Stimulated activated CD4-positive, alpha-beta T cell treated with anti-CD3 and anti-CD28 coated beads, Interleukin-1b, Interleukin-23, amount 100 ng/mL, for 48 hours (primary cell): ENCODE measurements around the gene TUBA1B.
"Not testable (repeated sequence)": the region's sequence is repeated elsewhere in the genome, so short reads cannot be mapped to it uniquely, and the experiment has no call there.

Experiments
- DNase-seq: peaks from one replicate; pipeline ENCODE4 v3.0.0-alpha.2; 2020

Gene TUBA1B

DNA sequence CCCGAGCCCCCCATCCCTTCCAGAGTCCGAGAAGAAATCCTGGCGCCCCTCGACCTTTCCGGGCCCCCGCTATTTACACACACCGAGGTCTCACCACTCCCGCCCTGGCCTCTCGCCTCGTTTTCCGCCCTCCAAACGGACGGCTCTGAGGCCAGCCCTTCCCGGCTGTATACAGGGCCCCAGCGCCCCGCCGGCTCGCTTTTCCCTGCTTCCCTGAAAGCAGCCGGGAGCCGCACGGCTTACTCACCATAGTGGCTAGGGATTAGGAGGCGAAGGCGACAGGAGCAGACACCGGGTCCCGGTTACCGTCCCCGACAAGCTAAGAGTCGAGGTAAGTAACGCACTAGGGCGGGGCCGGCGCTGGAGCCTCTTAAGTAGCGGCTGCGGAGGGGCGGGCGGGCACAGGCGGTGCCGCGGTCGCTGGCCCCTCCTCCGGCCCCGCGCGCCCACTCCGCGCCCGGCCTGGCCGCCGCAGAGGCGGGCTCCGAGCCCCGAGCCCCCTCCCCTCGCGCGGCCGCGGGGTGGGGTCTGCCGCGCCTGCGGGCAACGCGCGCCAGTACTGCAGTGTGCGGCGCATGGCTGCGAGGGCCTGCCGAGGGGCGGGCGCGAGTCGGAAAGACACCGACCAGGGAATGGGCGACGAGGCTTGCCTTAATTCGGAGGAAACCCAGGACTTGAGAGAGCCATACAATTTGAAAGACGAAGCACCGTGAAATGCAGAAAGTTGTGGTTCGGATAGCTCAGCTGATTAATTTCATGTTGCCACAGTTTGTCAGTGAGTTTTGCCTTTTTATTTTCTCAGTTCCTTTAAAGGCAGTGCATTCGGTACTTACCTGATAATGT, at the start of gene TUBA1B:
Gene TUBA1B, minus strand, starts transcription at position 345 of the 843 bp plus-strand sequence. Its CDS starts 95 bp downstream, at position 250.
- peak; percentile 92 for DNase-seq

DNA sequence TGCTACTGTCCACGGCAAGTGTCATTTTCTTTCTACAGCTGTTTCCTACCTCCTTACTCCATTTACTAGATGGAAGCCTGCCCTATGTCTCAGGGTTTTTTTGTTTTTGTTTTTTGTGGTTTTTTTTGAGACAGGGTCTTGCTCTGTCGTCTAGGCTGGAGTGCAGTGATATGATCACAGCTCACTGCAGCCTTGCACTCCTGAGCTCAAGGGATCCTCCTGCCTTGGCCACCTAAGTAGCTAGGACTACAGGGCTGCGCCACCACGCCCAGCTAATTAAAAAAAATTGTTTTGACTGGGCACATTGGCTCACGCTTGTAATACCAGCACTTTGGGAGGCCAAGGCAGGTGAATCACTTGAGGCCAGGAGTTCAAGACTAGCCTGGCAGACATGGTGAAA, 43.0 kb upstream of the TUBA1B start:
- no peak for DNase-seq

DNA sequence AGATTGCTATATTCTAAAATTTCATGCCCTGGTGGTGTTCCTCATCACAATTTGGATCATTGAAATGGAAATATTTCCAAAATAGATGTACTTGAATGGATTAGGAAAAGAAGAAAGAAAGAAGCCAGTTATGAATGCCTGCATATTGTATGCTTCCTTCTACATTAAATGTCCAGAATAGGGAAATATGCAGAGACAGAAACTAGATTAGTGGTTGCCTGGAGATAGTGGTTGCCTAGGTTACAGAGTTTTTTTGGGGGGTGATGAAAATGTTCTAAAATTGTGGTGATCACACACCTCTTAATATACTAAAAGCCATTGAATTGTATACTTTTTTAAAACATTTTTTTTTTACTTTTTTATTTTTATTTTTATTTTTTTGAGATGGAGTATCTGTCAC, 39.7 kb upstream of the TUBA1B start:
- DNase-seq = no peak

DNA sequence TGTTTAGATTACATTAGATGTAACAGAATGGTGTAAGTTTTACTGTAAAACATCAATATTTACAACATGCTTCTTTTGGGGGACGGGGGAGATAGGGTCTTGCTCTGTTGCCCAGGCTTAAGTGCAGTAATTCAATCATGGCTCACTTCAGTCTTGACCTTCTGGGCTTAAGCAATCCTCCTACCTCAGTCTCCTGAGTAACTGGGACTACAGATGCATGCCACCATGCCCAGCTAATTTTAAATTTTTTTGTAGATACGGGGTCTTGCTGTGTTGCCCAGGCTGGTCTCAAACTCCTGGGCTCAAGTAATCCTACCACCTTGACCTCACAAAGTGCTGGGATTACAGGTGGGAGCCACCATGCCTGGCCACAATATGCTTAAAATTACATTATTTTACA, 33.9 kb upstream of the TUBA1B start:
- DNase-seq = no peak

DNA sequence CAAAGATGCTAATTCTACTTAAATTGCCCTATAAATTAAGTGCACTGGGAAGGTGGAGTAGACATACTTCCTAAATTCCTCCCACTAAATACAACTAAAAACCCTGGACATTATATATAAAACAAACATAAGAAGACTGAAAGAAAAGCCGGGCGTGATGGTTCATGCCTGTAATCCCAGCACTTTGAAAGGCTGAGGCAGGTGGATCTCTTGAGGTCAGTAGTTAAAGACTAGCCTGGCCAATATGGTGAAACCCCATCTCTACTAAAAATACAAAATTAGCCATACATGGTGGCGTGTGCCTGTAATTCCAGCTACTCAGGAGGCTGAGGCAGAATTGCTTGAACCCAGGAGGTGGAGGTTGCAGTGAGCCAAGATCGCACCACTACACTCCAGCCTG, 30.7 kb upstream of the TUBA1B start:
- not testable (repeated sequence) for DNase-seq

DNA sequence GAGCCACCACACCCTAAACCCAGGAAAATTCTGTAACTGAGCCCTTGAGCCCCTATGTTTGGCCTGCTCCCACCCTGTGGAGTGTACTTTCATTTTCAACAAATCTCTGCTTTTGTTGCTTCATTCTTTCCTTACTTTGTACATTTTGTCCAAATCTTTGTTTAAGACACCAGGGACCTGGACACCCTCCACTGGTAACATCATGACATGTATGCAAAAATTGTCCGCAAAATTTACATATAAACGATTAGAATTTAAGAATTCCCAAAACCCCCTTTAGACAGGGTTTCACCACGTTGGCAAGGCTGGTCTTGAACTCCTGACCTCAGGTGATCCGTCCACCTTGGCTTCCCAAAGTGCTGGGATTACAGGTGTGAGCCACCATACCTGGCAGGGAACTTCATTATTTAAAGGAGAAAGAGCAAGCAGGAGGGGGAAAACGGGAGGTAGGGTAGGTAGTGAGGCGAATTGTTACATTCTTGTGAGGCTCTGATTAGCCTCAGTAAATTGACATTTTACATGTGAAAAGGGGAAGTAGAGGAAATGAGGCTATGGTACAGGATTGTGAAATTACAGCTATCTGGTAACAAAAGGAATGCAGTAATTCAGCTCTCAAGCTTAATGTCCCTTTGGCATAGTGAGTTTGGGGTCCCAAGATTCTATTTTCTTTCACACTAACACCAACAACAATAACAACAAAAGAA, 30.0 kb upstream of the TUBA1B start:
- no peak for DNase-seq

DNA sequence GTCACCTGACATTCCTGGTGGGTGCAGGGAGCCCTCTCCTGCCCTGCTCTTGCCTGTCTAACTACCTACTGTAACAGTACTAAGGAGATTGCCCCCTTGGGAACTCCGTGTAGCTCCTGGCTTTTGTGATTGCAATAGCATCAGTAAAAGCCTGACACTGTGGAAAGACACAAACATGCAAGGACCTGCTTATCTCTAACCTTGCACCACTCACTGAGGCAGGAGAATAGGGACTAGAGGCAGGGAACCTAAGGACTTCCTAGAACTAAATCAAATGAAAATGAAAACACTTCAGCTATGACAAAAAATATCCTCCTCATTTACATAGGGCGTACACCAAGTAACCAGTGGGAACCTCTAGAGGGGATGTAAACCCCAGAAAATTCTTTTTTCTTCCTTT, 29.2 kb upstream of the TUBA1B start:
- DNase-seq = no peak

DNA sequence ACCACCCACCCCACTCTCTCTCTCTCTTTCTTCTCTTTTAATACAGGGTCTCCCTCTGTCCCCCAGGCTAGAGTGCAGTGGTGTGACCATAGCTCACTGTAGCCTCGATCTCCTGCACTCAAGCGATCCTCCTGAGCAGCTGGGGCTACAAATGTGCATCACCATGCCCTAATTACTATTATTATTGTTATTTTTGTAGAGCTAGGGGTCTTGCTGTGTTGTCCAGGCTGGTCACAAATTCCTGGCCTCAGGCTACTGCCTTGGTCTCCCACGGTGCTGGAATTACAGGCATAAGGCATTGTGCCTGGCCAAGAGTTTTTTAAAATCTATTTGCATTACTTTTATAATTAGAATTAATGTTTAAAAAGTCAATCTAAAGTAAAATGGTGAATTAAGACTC, 23.0 kb upstream of the TUBA1B start:
- no peak for DNase-seq

DNA sequence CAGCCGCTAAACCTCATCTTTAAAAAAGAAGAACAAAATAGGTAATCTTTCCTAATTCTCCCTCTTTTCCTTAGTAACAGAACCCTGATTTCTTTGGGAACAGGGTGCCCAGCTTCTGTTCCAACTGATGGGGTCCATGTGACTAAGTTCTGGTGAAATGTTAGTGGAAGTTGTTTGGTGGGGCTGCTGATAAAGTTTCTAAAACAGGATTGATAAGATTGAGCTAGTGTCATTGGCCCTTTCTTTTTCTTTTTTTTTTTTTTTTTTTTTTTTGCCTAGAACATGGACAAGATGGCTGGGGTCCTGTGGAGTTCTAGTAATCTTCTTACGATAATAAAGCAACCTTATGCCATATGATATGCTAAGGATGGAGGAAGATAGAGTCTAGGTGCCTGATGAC, 16.2 kb upstream of the TUBA1B start:
- no peak for DNase-seq

DNA sequence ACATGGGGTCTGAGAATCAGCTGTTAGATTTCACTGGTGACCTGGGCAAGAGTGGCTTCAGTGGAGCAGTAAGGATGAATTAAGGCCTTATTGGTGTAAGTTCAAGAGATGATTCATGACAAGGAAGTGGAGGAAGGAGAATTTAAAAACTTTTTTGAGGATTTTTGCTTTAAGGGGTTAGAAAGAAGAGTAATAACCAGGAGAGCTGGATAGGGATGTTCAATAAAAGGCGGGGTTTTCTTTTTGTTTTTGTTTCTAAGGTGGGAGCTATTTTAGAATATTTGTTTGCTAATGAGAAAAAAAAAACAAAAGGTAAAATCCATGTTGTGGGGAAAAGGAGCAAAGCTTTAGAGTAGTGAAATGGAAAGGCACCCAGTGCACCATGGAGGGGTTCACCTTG, 15.2 kb upstream of the TUBA1B start:
- no peak for DNase-seq

DNA sequence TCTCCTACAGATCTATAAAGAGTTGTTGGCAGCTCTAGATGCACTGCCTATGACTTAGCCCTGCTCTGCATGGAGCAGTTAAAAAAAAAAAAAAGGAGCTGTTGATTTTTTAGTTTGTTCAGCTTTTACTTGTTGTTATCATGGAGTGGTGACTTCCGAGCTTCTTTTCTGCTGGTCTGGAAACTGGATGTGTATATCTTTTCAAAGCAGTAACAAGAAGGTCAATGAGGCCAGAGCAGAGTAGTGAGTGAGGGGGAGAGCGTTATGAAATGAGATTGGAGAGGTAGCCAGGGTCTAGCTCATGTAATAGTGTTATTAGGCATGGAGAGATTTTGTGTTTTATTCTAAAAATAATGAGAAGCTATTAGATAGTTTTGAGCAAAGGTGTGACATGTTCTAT, 13.2 kb upstream of the TUBA1B start:
- no peak for DNase-seq

DNA sequence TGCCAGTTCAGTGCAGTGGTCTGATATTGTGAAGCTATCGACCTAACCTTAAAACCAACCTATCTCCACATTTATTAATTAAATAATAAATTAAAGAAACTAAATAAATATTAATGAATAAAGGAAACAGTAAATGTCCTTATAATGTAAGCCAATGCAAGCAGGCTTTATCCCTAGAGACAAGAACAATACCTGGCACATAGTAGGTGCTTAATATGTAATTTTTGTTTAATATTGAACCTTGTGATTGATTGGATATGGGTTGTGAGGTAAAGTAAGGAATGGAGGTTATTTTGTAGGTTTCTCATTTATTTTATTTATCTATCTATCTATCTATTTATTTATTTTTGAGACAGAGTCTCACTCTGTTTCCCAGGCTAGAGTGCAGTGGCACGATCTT, 7.8 kb upstream of the TUBA1B start:
- DNase-seq = no peak

DNA sequence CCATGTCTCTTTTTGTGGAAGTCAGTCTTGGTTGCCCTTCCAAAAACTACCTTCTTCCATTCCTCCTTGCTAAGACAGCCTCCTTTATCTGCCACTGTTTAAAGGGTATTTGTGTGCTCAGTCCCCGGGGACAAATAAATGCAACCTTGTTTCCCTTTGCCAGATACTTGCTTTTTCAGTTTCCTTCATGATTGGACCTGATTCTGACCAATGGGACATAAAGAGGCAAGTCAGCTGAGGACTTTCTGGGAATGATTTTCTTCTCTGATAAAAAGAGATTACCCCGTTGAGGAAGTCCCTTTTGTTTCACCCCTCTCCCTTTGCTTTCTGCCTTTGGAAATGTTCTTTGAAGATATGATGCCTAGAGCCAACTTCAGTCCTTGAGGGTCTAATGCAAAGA, 7.4 kb upstream of the TUBA1B start:
- DNase-seq = no peak

DNA sequence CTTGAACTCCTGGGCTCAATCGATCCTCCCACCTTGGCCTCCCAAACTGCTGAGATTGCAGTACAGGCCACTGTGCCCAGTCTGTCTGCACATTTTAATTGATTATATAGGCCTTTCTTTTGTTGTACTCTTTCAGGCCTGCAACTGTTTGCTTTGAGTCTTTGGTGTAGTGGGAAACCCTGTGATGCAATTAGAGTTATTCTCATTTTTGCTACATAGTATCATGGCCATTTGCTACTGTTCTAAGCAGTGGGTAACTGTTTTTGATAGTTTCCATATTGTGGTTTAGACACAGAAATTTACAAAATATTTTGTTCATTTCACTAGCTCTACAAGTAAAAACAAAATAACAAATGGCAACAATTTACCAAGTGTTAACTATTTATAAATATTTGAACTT, 6.3 kb upstream of the TUBA1B start:
- DNase-seq = no peak

DNA sequence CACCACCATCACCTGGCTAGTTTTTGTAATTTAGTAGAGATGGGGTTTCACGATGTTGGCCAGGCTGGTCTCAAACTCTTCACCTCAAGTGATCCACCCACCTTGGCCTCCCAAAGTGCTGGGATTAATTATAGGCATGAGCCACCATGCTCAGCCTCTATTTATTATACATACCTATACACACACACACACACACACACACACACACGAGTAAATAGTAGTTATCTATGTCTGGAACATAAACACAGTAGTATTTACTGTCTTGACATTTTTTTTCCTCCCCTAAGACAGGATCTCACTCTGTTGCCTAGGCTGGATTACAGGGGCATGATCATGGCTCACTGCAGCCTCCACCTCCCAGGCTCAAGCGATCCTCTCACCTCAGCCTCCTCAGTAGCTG, 5.8 kb upstream of the TUBA1B start:
- not testable (repeated sequence) for DNase-seq

DNA sequence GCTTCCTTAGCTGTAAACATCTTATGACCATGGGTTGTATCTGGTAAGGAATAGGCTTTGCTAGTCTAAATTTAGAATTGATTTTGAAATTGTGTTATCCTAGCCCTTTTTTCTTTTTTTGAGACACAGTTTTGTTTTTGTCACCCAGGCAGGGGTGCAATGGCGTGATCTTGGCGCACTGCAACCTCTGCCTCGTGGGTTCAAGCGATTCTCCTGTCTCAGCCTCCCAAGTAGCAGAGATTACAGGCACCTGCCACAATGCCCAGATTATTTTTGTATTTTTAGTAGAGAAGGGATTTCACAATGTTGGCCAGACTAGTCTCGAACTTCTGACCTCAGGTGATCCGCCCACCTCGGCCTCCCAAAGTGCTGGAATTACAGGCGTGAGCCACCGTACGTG, 2.4 kb upstream of the TUBA1B start:
- no peak for DNase-seq

DNA sequence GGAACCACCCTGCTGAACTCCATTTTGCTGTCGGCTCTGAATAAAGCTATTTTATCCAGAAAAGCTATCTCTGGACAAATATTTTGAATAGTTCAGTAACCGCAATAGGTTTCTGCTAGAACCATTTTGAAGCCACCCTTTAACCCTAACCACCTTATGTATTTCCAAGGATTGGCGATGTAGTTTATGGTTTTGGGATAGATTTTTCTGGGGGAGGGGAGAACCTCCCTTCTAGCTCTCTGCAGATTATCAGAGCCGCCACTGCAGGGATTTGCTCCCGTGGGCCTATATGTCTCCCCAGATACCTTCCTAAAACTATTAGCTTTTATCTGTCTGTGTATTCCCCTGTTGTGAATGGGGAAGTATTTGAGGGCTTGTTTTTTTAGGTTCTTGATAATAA, 1.8 kb upstream of the TUBA1B start:
- no peak for DNase-seq

DNA sequence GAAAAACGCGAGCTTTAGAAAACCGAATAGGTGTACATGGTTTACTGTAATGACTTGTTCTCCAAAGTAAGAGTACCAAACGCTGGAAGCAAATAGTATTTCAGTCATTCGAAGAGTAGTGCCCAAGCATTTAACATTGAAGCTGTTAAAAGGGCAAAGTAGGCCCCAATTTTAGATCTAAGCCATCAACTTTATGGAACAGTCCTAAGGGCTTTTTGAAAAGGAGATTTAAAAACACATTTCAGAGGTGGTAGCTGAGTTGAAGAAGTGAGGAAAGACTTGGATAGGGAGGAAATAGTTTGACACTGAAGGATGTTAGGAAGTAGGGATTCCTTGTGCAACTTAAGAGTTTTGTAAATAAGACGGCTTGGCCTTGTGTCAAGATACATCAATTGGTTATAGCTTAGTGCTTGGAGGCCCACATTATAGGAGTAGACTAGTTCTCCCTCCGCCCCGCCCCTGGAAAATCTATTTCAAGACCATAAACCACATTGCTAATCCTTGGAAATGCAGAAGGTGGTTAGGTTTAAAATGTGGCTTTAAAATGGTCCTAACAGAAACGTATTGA, 783 bp upstream of the TUBA1B start:
- DNase-seq = no peak

DNA sequence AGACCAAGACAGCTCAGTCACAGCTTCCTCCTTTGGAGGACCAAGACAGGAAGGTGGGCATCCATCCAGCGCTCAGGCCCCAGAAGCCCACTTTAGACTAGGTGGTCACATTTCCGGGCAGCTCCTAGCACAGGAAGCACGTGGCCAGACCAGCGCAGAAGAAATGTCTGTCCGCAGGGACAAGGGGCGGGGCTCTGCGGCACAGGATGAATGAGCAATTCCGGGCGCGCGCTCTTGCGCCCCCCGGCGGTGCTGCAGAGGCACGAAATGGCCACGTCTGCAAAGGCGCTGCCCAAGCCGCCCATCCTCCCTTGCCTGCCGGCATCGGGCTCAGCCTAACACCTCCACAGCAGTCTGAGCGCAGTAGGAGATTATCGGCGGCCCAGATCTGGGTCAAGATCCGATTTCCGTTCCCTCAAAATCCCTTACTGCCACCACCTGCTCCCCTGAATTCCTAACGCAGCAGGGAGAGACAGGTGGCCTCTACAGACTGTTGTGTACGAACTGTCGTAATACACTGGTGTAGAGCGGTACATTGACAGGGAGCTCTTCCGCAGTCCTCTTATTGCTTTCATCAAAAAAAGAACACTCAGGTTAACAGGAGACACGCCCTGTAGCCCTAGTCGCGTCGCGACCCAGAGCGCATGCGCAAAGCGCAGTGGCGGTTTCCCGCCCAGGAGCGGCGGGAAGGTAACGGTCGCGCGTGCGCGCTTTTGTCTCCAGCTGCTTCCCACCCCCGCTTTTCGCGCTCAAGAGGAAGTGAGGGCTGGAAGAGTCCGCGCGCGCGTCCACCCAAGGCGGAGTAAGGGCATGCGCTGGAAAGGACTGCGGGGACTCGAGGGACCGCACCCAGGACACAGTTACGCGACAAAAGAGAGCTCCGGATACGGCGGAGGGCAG, 794 bp downstream of the TUBA1B start:
- DNase-seq = peak; percentile 93

DNA sequence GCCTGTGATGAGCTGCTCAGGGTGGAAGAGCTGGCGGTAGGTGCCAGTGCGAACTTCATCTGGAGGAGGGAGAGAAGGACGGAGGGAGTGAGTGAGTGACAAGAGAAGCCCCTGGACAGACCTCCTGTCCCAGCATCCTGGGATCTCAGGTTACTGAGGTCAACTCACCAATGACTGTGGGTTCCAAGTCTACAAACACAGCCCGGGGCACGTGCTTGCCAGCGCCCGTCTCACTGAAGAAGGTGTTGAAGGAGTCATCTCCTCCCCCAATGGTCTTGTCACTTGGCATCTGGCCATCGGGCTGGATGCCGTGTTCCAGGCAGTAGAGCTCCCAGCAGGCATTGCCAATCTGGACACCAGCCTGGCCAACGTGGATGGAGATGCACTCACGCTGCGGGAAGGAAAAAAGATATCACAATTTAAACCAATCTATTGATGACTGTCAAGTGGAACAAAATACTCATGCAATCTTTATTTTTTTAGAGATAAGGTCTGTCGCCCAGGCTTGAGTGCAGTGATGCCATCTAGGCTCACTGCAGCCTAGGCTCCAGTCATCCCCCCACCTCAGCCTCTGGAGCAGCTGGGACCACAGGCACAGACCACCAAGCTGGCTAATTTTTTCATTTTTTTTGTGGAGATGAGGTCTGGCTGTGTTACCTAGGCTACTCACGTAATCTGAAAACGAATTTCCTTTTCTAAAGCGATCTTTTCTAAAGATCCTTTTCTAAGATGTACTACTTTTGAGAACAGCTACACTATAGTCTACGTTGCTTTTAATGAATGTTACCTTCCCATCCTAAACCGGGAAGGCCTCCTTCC, 1.7 kb downstream of the TUBA1B start:
- no peak for DNase-seq

DNA sequence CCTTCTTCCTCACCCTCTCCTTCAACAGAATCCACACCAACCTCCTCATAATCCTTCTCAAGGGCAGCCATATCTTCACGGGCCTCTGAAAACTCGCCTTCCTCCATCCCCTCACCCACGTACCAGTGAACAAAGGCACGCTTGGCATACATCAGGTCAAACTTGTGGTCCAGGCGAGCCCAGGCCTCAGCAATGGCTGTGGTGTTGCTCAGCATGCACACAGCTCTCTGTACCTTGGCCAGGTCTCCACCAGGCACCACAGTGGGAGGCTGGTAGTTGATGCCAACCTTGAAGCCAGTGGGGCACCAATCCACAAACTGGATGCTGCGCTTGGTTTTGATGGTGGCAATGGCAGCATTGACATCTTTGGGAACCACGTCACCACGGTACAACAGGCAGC, 3.2 kb downstream of the TUBA1B start:
- DNase-seq = not testable (repeated sequence)
